ENCODE results near the gene GPR34.
"Not testable (repeated sequence)": the region's sequence is repeated elsewhere in the genome, so short reads cannot be mapped to it uniquely, and the experiment has no call there.

Gene GPR34

GRCh38 chrX:41692162-41692749 lies 3.5 kb downstream of the GPR34 start:
- in situ Hi-C loops (cut with HindIII; ENCODE audit: low sequenced_read_pairs) = no loop called here

- in situ Hi-C loops (cut with HindIII; ENCODE audit: low sequenced_read_pairs) = no loop called here
These were observed 4.3 kb downstream of the GPR34 start for GRCh38 chrX:41693024-41693423.

GRCh38 chrX:41695426-41695825 lies 6.7 kb downstream of the GPR34 start:
- in situ Hi-C loops (cut with HindIII; ENCODE audit: low sequenced_read_pairs) = no loop called here

- in situ Hi-C loops (cut with HindIII; ENCODE audit: low sequenced_read_pairs) = no loop called here
These were observed 14.8 kb downstream of the GPR34 start for GRCh38 chrX:41703574-41704029.

- in situ Hi-C loops (cut with HindIII; ENCODE audit: low sequenced_read_pairs) = no loop called here
These were observed 16.3 kb downstream of the GPR34 start for GRCh38 chrX:41705042-41705441.

- in situ Hi-C loops (cut with HindIII; ENCODE audit: low sequenced_read_pairs) = no loop called here
These were observed 17.1 kb downstream of the GPR34 start for GRCh38 chrX:41705680-41706374.

GRCh38 chrX:41707218-41707617 lies 18.4 kb downstream of the GPR34 start:
- in situ Hi-C loops (cut with HindIII; ENCODE audit: low sequenced_read_pairs) = no loop called here

GRCh38 chrX:41708486-41708885 lies 19.7 kb downstream of the GPR34 start:
- in situ Hi-C loops (cut with HindIII; ENCODE audit: low sequenced_read_pairs) = no loop called here

GRCh38 chrX:41711021-41711667 lies 22.4 kb downstream of the GPR34 start:
- in situ Hi-C loops (cut with HindIII; ENCODE audit: low sequenced_read_pairs) = no loop called here

- in situ Hi-C loops (cut with HindIII; ENCODE audit: low sequenced_read_pairs) = no loop called here
These were observed 27.4 kb downstream of the GPR34 start for GRCh38 chrX:41716222-41716621.

GRCh38 chrX:41716767-41717473 lies 28.1 kb downstream of the GPR34 start:
- in situ Hi-C loops (cut with HindIII; ENCODE audit: low sequenced_read_pairs) = no loop called here

GRCh38 chrX:41718481-41719235 lies 29.9 kb downstream of the GPR34 start:
- in situ Hi-C loops (cut with HindIII; ENCODE audit: low sequenced_read_pairs) = no loop called here

GRCh38 chrX:41719610-41720009 lies 30.8 kb downstream of the GPR34 start:
- in situ Hi-C loops (cut with HindIII; ENCODE audit: low sequenced_read_pairs) = not testable (repeated sequence)

GRCh38 chrX:41720125-41720779 lies 31.5 kb downstream of the GPR34 start:
- in situ Hi-C loops (cut with HindIII; ENCODE audit: low sequenced_read_pairs) = no loop called here

GRCh38 chrX:41721590-41721989 lies 32.8 kb downstream of the GPR34 start:
- in situ Hi-C loops (cut with HindIII; ENCODE audit: low sequenced_read_pairs) = no loop called here

GRCh38 chrX:41722214-41722613 lies 33.4 kb downstream of the GPR34 start:
- in situ Hi-C loops (cut with HindIII; ENCODE audit: low sequenced_read_pairs) = no loop called here

GRCh38 chrX:41722816-41723618 lies 34.2 kb downstream of the GPR34 start:
- in situ Hi-C loops (cut with HindIII; ENCODE audit: low sequenced_read_pairs) = no loop called here

GRCh38 chrX:41723826-41724225 lies 35.1 kb downstream of the GPR34 start, which contains the start of gene GPR82:
GPR82 (plus strand) TSS chrX:41724181; CDS start chrX:41727027, 2,846 bp downstream.
- in situ Hi-C loops (cut with HindIII; ENCODE audit: low sequenced_read_pairs) = no loop called here

- in situ Hi-C loops (cut with HindIII; ENCODE audit: low sequenced_read_pairs) = no loop called here
These were observed 39.4 kb downstream of the GPR34 start for GRCh38 chrX:41728125-41728524.
